ENCODE measurements around the gene TANK.
"Not testable (repeated sequence)": the region's sequence is repeated elsewhere in the genome, so short reads cannot be mapped to it uniquely, and the experiment has no call there.

TANK gene

GRCh38 chr2:161269111-161269510, 108.9 kb downstream of the TANK start:
- DNase-seq (ENCODE audit: low read depth in 3 of 3): no peak

- peak in 1 of 3 donors; percentile 33 for DNase-seq (ENCODE audit: low read depth in 3 of 3)
Measured at GRCh38 chr2:161273038-161273760, 113.0 kb downstream of the TANK start.

- not testable (repeated sequence) for DNase-seq (ENCODE audit: low read depth in 3 of 3)
Measured at GRCh38 chr2:161278564-161279229, 118.5 kb downstream of the TANK start.

DNA sequence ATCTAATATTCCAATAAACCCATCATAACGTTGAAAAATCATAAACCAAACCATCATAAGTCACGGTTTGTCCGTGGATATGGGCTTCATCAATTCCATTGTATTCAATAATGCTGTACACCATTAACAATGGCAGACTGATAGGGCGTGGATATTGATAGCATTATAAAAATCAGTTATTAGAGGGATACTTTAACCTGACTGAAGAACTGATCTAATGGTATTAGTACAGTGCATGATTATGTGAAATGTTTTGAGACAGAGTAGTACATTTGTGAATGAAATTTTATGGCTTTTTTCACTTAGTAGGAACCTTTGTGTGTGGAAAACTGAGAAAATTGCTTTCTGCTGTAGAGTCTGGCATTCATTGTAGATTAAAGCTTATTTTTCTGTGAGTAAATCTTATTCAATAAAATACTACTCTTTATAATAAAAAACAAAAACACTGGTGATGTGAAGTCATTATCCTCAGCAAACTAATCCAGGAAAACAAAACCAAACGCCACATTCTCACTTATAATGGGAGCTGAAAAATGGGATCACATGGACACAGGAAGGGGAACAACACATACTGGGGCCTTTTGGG, 119.1 kb downstream of the TANK start:
- not testable (repeated sequence) for DNase-seq (ENCODE audit: low read depth in 3 of 3)

DNA sequence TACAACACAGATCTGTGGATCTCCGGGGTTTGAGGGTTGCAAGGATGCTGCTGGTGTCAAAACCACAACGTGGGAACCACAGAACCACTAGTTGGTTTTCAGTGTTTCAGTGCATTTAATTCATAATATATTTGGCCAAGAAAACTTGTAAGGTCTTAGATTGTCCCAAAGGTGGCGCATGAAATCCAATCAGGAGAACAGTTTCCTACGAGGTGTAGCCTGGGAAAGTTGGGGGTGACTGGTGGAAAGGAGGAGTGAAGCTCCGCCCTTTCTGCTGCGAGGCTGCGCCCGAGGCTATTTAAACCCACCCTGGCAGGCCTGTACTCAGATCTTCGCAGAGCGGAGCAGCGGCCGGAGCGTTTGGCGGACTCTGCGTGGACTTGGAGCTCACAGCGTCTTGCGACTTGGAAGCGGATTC, 120.7 kb downstream of the TANK start:
- DNase-seq (ENCODE audit: low read depth in 3 of 3): peak in 1 of 3 donors; percentile 21

GRCh38 chr2:161281615-161282310, 121.5 kb downstream of the TANK start:
- not testable (repeated sequence) for DNase-seq (ENCODE audit: low read depth in 3 of 3)

- not testable (repeated sequence) for DNase-seq (ENCODE audit: low read depth in 3 of 3)
Measured at GRCh38 chr2:161282311-161282644, 122.0 kb downstream of the TANK start.

DNA sequence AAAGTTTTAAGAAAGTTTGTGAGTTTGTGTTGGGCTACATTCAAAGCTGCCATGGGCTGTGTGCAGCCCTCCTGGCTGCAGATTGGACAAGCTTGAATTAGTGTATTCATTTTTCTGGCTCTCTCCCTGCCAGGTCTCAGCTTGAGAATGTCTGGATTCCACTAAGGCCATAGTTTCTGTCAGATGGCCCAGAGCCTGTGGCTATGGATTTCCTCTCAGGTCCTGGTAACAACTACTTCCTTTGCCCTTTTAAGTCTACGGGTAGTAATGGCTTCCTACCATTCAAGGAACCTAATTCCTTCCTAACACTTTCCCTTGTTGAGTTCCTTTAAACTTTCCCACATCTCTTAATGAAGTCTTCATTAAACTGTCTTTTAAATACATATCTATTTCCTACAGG, 123.7 kb downstream of the TANK start:
- DNase-seq (ENCODE audit: low read depth in 3 of 3): no peak
